RWPE1 (cell line): Measurements from ENCODE around the gene HES2.
"Not testable (repeated sequence)": the region's sequence is repeated elsewhere in the genome, so short reads cannot be mapped to it uniquely, and the experiment has no call there.

Source experiments
- CTCF ChIA-PET: fragments of 350-600 bp; sonication (Branson Sonifier 250); formaldehyde crosslinking; extraction: SDS; loops from one replicate; lab custom pipeline; 2021; lab: Yijun Ruan, JAX
- POLR2A ChIA-PET: fragments of 400-600 bp; formaldehyde crosslinking; extraction: SDS; loops from one replicate; lab custom pipeline; 2020; ENCODE audit warnings: antibody characterized with exemption; ENCODE audit not compliant: low non-redundant PET; lab: Yijun Ruan, JAX
- DNase-seq: peaks from one replicate; pipeline ENCODE4 v3.0.0; 2012; ENCODE audit warnings: low spot score
- H3K27ac ChIP-seq: fragments of 450-650 bp; 2 replicates; pipeline ENCODE4 v1.5.1; 2017
- CTCF ChIP-seq: fragments of 450-650 bp; conservative IDR thresholded peaks from 2 replicates; pipeline ENCODE4 v1.5.1; 2017; ENCODE audit warnings: low read depth, mild to moderate bottlenecking

Gene HES2

GRCh38 chr1:6397844-6398441 is 21.8 kb downstream of the HES2 start:
- no peak for TF ChIP-seq CTCF
- ChIA-PET POLR2A (no interaction called here), CTCF (interaction anchor here (0.8 to 1.5 kb wide), 2 partner anchors 35 to 37 kb away, joined by 3 to 4 read pairs; no protein-coding TSS in a partner anchor)
- no peak overlapping the region for H3K27ac ChIP-seq
- DNase-seq = no peak

- peak; percentile 37 for TF ChIP-seq CTCF
- no peak overlapping the region for H3K27ac ChIP-seq
- ChIA-PET POLR2A (interaction anchor here (0.7 kb wide), 1 partner anchor 38 kb away, joined by 14 read pairs; no protein-coding TSS in a partner anchor), CTCF (interaction anchor here (0.7 to 1.5 kb wide), 2 partner anchors 36 to 242 kb away, joined by 4 to 6 read pairs; no protein-coding TSS in a partner anchor)
- no peak for DNase-seq
Measured at GRCh38 chr1:6396998-6397397, 22.7 kb downstream of the HES2 start.

- POLR2A ChIA-PET, H3K27ac ChIP-seq, DNase-seq: not testable (repeated sequence)
- CTCF ChIA-PET = interaction anchor here (1.3 kb wide), 1 partner anchor 149 kb away, joined by 5 read pairs; no protein-coding TSS in a partner anchor
Measured at GRCh38 chr1:6395781-6396244, 23.9 kb downstream of the HES2 start.

GRCh38 chr1:6395130-6395529 is 24.6 kb downstream of the HES2 start:
- ChIA-PET POLR2A (interaction anchor here (0.6 kb wide), 1 partner anchor 12 kb away, joined by 4 read pairs; no protein-coding TSS in a partner anchor), CTCF (interaction anchor here (1.0 to 1.3 kb wide), 2 partner anchors 47 to 149 kb away, joined by 3 to 5 read pairs; no protein-coding TSS in a partner anchor)
- H3K27ac ChIP-seq = peak overlapping the region; percentile 95
- DNase-seq = not testable (repeated sequence)

- CTCF ChIA-PET = interaction anchor here (0.6 to 1.7 kb wide), 5 partner anchors 11 to 642 kb away, joined by 3 to 4 read pairs (median 4); no protein-coding TSS in a partner anchor
- POLR2A ChIA-PET = interaction anchor here (0.5 to 1.4 kb wide), 4 partner anchors 25 to 52 kb away, joined by 3 read pairs; no protein-coding TSS in a partner anchor
- peak within 1 kb of the TSS; percentile 95 for H3K27ac ChIP-seq
- DNase-seq = peak; percentile 91
- TF ChIP-seq CTCF = no peak; the same call in 1 of the 2 replicates
Measured at GRCh38 chr1:6393400-6394187, 26.1 kb downstream of the HES2 start, which contains the start of gene ACOT7. Gene ACOT7, minus strand, starts transcription at chr1:6393767. Its CDS starts 368 bp downstream, at chr1:6393399.

- POLR2A ChIA-PET = no interaction called here
- no peak for TF ChIP-seq CTCF
- H3K27ac ChIP-seq = peak overlapping the region; percentile 95
- CTCF ChIA-PET = interaction anchor here (1.0 to 1.7 kb wide), 2 partner anchors 12 to 147 kb away, joined by 3 to 4 read pairs; no protein-coding TSS in a partner anchor
- DNase-seq = no peak
Measured at GRCh38 chr1:6392809-6393399, 26.8 kb downstream of the HES2 start.
